ENCODE measurements around the gene SLC22A4.

Gene SLC22A4

DNA sequence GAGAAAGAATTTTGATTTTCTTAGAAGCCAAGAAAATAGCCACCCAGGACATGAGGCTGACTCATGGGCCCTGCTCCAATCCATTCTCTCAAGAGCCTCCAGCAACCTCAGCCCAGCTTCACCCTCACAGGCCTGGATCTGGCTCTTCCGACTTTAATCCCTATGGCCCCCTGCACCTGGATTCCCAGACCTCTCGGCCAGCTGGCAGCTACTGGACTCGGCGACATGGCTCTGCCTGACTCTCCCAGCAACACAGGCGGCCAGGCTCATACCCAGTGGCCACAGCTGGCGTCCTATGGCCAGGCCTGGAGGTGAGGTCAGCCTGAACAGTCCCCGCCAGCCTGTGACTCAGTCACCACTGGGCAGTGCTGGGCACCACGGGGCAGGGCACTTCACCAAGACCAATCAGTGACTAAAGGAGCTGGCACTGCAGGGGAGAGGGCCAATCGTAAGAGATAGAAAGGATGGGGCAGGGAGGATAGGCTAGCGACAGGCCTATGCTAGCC, 42.9 kb upstream of the SLC22A4 start:
- Histone ChIP-seq H3K27ac (ENCODE audit: low read length, poor library complexity, severe bottlenecking) (no peak overlapping the region), H3K27me3 (ENCODE audit: control insufficient read depth in 1 of 2, insufficient read depth in 1 of 2, low read length in 2 of 2) (no peaks in the 10 kb centered on the region), H3K23ac (ENCODE audit: low read length in 2 of 2) (peak overlapping the region in 1 of 2 experiments; percentile 28), H2AK5ac (ENCODE audit: low read length, severe bottlenecking) (no peak overlapping the region), H4K8ac (ENCODE audit: low read length) (no peak overlapping the region), H2BK5ac (ENCODE audit: low read depth, low read length, poor library complexity, severe bottlenecking) (no peak overlapping the region), H3K4me1 (ENCODE audit: control insufficient read depth, insufficient read depth, low read depth, low read length) (peaks cover 4% of the 10 kb centered on the region), H2BK15ac (ENCODE audit: low read depth, poor library complexity, severe bottlenecking) (no peak overlapping the region), H3K4me3 (ENCODE audit: insufficient read depth in 1 of 2, low read depth in 1 of 2, low read length in 2 of 2) (no peak overlapping the region), H2AFZ (ENCODE audit: low read depth, low read length) (no peak overlapping the region), H3K79me1 (replicated peaks; ENCODE audit: low read length, poor library complexity, severe bottlenecking) (no peaks in the 10 kb centered on the region), H3K4me2 (ENCODE audit: low read length, poor library complexity, severe bottlenecking) (no peak overlapping the region), H3K9ac (ENCODE audit: low read length) (no peak overlapping the region), H3K36me3 (ENCODE audit: control insufficient read depth in 1 of 2, insufficient read depth in 2 of 2, low read depth in 1 of 2, low read length in 2 of 2) (peaks cover 0 to 3% of the 10 kb centered on the region in 2 experiments), H3K4ac (ENCODE audit: low read depth in 1 of 2, low read length in 2 of 2) (no peak overlapping the region), H3K14ac (ENCODE audit: low read length in 2 of 2) (peak overlapping the region in 1 of 2 experiments; percentile 77), H3K18ac (ENCODE audit: low read depth in 1 of 2, low read length in 2 of 2) (no peak overlapping the region), H4K91ac (ENCODE audit: low read length) (peak overlapping the region; percentile 34), H2BK120ac (ENCODE audit: low read depth, low read length) (no peak overlapping the region), H3K9me3 (ENCODE audit: control insufficient read depth, low read length) (peaks cover 7% of the 10 kb centered on the region), H2BK12ac (ENCODE audit: low read length in 2 of 2) (no peak overlapping the region)
- 92% methylated on average over 10 of the region's 10 CpGs for WGBS
- no peak for DNase-seq

GRCh38 chr5:132253008-132253441, 41.2 kb upstream of the SLC22A4 start:
- no peaks in the 10 kb centered on the region for H3K27me3 ChIP-seq (ENCODE audit: control insufficient read depth in 1 of 2, insufficient read depth in 1 of 2, low read length in 2 of 2)
- no peak overlapping the region for H4K8ac ChIP-seq (ENCODE audit: low read length)
- no peak overlapping the region for H2AFZ ChIP-seq (ENCODE audit: low read depth, low read length)
- H3K79me1 ChIP-seq (replicated peaks; ENCODE audit: low read length, poor library complexity, severe bottlenecking) = peaks cover 3% of the 10 kb centered on the region
- peaks cover 10% of the 10 kb centered on the region for H3K4me1 ChIP-seq (ENCODE audit: control insufficient read depth, insufficient read depth, low read depth, low read length)
- no peak overlapping the region for H4K91ac ChIP-seq (ENCODE audit: low read length)
- H3K14ac ChIP-seq (ENCODE audit: low read length in 2 of 2) = no peak overlapping the region
- no peak overlapping the region for H3K4me2 ChIP-seq (ENCODE audit: low read length, poor library complexity, severe bottlenecking)
- no peak overlapping the region for H2BK5ac ChIP-seq (ENCODE audit: low read depth, low read length, poor library complexity, severe bottlenecking)
- H2AK5ac ChIP-seq (ENCODE audit: low read length, severe bottlenecking) = no peak overlapping the region
- no peak overlapping the region for H2BK15ac ChIP-seq (ENCODE audit: low read depth, poor library complexity, severe bottlenecking)
- no peak overlapping the region for H2BK120ac ChIP-seq (ENCODE audit: low read depth, low read length)
- no peak overlapping the region for H3K4ac ChIP-seq (ENCODE audit: low read depth in 1 of 2, low read length in 2 of 2)
- peaks cover 0 to 3% of the 10 kb centered on the region in 2 experiments for H3K36me3 ChIP-seq (ENCODE audit: control insufficient read depth in 1 of 2, insufficient read depth in 2 of 2, low read depth in 1 of 2, low read length in 2 of 2)
- no peak overlapping the region for H3K4me3 ChIP-seq (ENCODE audit: insufficient read depth in 1 of 2, low read depth in 1 of 2, low read length in 2 of 2)
- H2BK12ac ChIP-seq (ENCODE audit: low read length in 2 of 2) = no peak overlapping the region
- WGBS = 94% methylated on average over 3 of the region's 4 CpGs
- no peak overlapping the region for H3K27ac ChIP-seq (ENCODE audit: low read length, poor library complexity, severe bottlenecking)
- no peak overlapping the region for H3K23ac ChIP-seq (ENCODE audit: low read length in 2 of 2)
- DNase-seq = no peak
- no peak overlapping the region for H3K9ac ChIP-seq (ENCODE audit: low read length)
- H3K18ac ChIP-seq (ENCODE audit: low read depth in 1 of 2, low read length in 2 of 2) = no peak overlapping the region
- H3K9me3 ChIP-seq (ENCODE audit: control insufficient read depth, low read length) = no peaks in the 10 kb centered on the region

DNA sequence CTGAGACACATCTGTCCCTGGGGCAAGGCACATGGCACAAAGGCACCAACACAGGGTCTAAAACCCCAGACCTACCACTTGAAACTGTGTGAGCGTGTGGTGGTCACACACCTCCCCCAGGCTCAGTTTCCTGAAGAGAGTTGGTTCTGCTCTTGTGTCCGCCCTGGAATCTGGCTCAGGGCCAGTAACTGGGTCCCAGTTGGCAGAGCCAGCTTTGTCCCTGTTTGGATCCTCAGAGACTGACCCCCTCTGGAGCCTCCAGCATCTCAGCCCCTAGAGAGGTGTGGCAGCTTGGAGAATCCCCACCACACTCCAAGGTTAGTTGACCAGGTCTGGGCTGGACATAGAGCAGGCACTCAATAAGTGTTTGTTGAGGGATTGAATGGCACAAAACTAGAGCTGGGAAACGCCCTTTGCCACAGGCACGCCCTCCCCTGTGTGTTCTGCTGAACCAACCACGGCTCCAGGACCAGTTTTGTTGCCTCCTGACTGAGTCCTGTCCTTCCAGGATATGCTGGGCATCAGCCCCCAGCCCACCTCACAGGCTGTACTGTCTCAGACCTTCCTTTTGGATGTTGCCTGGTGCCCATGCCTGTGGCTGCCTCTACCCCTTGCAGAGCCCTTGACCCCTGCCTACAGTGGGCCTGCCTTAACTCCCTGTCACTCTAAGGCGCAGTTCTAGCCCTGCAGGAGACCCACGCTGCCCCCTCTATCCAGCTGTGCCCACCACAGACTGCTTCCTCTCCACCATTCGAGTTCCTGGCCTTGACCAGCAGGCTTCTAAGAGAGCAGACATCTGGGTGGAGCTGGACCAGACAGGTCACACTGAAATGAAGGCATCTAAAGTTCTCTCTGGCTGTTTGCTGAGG, 40.5 kb upstream of the SLC22A4 start:
- Histone ChIP-seq H4K91ac (ENCODE audit: low read length) (no peak overlapping the region), H3K9ac (ENCODE audit: low read length) (no peak overlapping the region), H3K4me2 (ENCODE audit: low read length, poor library complexity, severe bottlenecking) (no peak overlapping the region), H2AFZ (ENCODE audit: low read depth, low read length) (no peak overlapping the region), H2BK120ac (ENCODE audit: low read depth, low read length) (no peak overlapping the region), H3K79me1 (replicated peaks; ENCODE audit: low read length, poor library complexity, severe bottlenecking) (peaks cover 3% of the 10 kb centered on the region), H2BK5ac (ENCODE audit: low read depth, low read length, poor library complexity, severe bottlenecking) (no peak overlapping the region), H3K14ac (ENCODE audit: low read length in 2 of 2) (no peak overlapping the region), H2BK12ac (ENCODE audit: low read length in 2 of 2) (no peak overlapping the region), H3K27ac (ENCODE audit: low read length, poor library complexity, severe bottlenecking) (no peak overlapping the region), H4K8ac (ENCODE audit: low read length) (no peak overlapping the region), H3K4me3 (ENCODE audit: insufficient read depth in 1 of 2, low read depth in 1 of 2, low read length in 2 of 2) (no peak overlapping the region), H3K18ac (ENCODE audit: low read depth in 1 of 2, low read length in 2 of 2) (no peak overlapping the region), H3K4me1 (ENCODE audit: control insufficient read depth, insufficient read depth, low read depth, low read length) (peaks cover 15% of the 10 kb centered on the region), H2BK15ac (ENCODE audit: low read depth, poor library complexity, severe bottlenecking) (no peak overlapping the region), H3K27me3 (ENCODE audit: control insufficient read depth in 1 of 2, insufficient read depth in 1 of 2, low read length in 2 of 2) (no peaks in the 10 kb centered on the region), H3K4ac (ENCODE audit: low read depth in 1 of 2, low read length in 2 of 2) (no peak overlapping the region), H3K36me3 (ENCODE audit: control insufficient read depth in 1 of 2, insufficient read depth in 2 of 2, low read depth in 1 of 2, low read length in 2 of 2) (peaks cover 0 to 3% of the 10 kb centered on the region in 2 experiments), H3K23ac (ENCODE audit: low read length in 2 of 2) (no peak overlapping the region), H3K9me3 (ENCODE audit: control insufficient read depth, low read length) (no peaks in the 10 kb centered on the region), H2AK5ac (ENCODE audit: low read length, severe bottlenecking) (no peak overlapping the region)
- no peak for DNase-seq
- 87% methylated on average over 8 of the region's 8 CpGs for WGBS

GRCh38 chr5:132254321-132254977, 39.7 kb upstream of the SLC22A4 start:
- Histone ChIP-seq H2AK5ac (ENCODE audit: low read length, severe bottlenecking) (no peak overlapping the region), H3K4me1 (ENCODE audit: control insufficient read depth, insufficient read depth, low read depth, low read length) (peaks cover 23% of the 10 kb centered on the region), H3K18ac (ENCODE audit: low read depth in 1 of 2, low read length in 2 of 2) (no peak overlapping the region), H3K27ac (ENCODE audit: low read length, poor library complexity, severe bottlenecking) (no peak overlapping the region), H3K79me1 (replicated peaks; ENCODE audit: low read length, poor library complexity, severe bottlenecking) (peaks cover 3% of the 10 kb centered on the region), H3K14ac (ENCODE audit: low read length in 2 of 2) (no peak overlapping the region), H3K23ac (ENCODE audit: low read length in 2 of 2) (no peak overlapping the region), H2AFZ (ENCODE audit: low read depth, low read length) (no peak overlapping the region), H4K8ac (ENCODE audit: low read length) (no peak overlapping the region), H2BK15ac (ENCODE audit: low read depth, poor library complexity, severe bottlenecking) (no peak overlapping the region), H3K4me2 (ENCODE audit: low read length, poor library complexity, severe bottlenecking) (no peak overlapping the region), H3K9ac (ENCODE audit: low read length) (no peak overlapping the region), H4K91ac (ENCODE audit: low read length) (no peak overlapping the region), H3K4me3 (ENCODE audit: insufficient read depth in 1 of 2, low read depth in 1 of 2, low read length in 2 of 2) (no peak overlapping the region), H3K9me3 (ENCODE audit: control insufficient read depth, low read length) (no peaks in the 10 kb centered on the region), H2BK120ac (ENCODE audit: low read depth, low read length) (no peak overlapping the region), H3K27me3 (ENCODE audit: control insufficient read depth in 1 of 2, insufficient read depth in 1 of 2, low read length in 2 of 2) (no peaks in the 10 kb centered on the region), H3K4ac (ENCODE audit: low read depth in 1 of 2, low read length in 2 of 2) (no peak overlapping the region), H2BK12ac (ENCODE audit: low read length in 2 of 2) (no peak overlapping the region), H3K36me3 (ENCODE audit: control insufficient read depth in 1 of 2, insufficient read depth in 2 of 2, low read depth in 1 of 2, low read length in 2 of 2) (peaks cover 0 to 3% of the 10 kb centered on the region in 2 experiments), H2BK5ac (ENCODE audit: low read depth, low read length, poor library complexity, severe bottlenecking) (no peak overlapping the region)
- DNase-seq = no peak
- WGBS = 83% methylated on average over 4 of the region's 7 CpGs
